Neural progenitor cell (in vitro differentiated cells): ENCODE data around the gene RNF26. TPM values are rescaled to one million over a fixed set of nuclear protein-coding genes. Genes with fewer than 3 reads are reported as not detected.

Experiments
- DNase-seq: peaks from one replicate; pipeline ENCODE4 v3.0.0-alpha.2; 2016; ENCODE audit warnings: low spot score
- H2AFZ ChIP-seq: fragments of 200-600 bp; sonication (generic); replicated peaks from 2 replicates; pipeline ENCODE4 v1.6.1; 2016; ENCODE audit warnings: antibody characterized with exemption
- H3F3A ChIP-seq: fragments of 200-600 bp; sonication (generic); 2 replicates; pipeline ENCODE4 v1.6.1; 2016; ENCODE audit warnings: antibody characterized with exemption, low read depth
- H3K27ac ChIP-seq: fragments of 200-600 bp; sonication (generic); 2 replicates; pipeline ENCODE4 v1.5.1; 2016; ENCODE audit warnings: mild to moderate bottlenecking
- H3K27me3 ChIP-seq: fragments of 200-600 bp; sonication (generic); 2 replicates; pipeline ENCODE4 v1.6.1; 2016; ENCODE audit warnings: mild to moderate bottlenecking, moderate library complexity
- H3K36me3 ChIP-seq: fragments of 200-600 bp; sonication (generic); 2 replicates; pipeline ENCODE4 v1.5.1; 2016
- H3K4me1 ChIP-seq: fragments of 200-600 bp; sonication (generic); 2 replicates; pipeline ENCODE4 v1.6.1; 2016; ENCODE audit warnings: mixed run types
- H3K4me2 ChIP-seq: fragments of 200-600 bp; sonication (generic); 2 replicates; pipeline ENCODE4 v1.6.1; 2016
- H3K4me3 ChIP-seq: fragments of 200-600 bp; sonication (generic); 2 replicates; pipeline ENCODE4 v1.5.1; 2016
- H3K79me2 ChIP-seq: fragments of 200-600 bp; sonication (generic); 2 replicates; pipeline ENCODE4 v1.6.1; 2016; ENCODE audit warnings: low read depth
- H3K9ac ChIP-seq: fragments of 200-600 bp; sonication (generic); 2 replicates; pipeline ENCODE4 v1.6.1; 2016
- H3K9me3 ChIP-seq: fragments of 200-600 bp; sonication (generic); 2 replicates; pipeline ENCODE4 v1.5.1; 2016; ENCODE audit warnings: low read depth
- H4K20me1 ChIP-seq: fragments of 200-600 bp; sonication (generic); 2 replicates; pipeline ENCODE4 v1.6.1; 2016; ENCODE audit warnings: low read depth
- H3K27ac Mint-ChIP-seq: 3 replicates; pipeline ENCODE4 v1.8.0; 2021; ENCODE audit warnings: mixed read lengths
- H3K27me3 Mint-ChIP-seq: 2 replicates; pipeline ENCODE4 v1.8.0; 2022; ENCODE audit warnings: low read depth, mild to moderate bottlenecking, inconsistent platforms, moderate library complexity, mixed read lengths; ENCODE audit not compliant: insufficient read depth
- H3K36me3 Mint-ChIP-seq: 3 replicates; pipeline ENCODE4 v1.8.0; 2021; ENCODE audit warnings: mixed read lengths
- H3K4me1 Mint-ChIP-seq: 3 replicates; pipeline ENCODE4 v1.8.0; 2021; ENCODE audit warnings: mixed read lengths
- H3K4me3 Mint-ChIP-seq: 3 replicates; pipeline ENCODE4 v1.8.0; 2021; ENCODE audit warnings: mild to moderate bottlenecking, moderate library complexity, mixed read lengths
- H3K9me3 Mint-ChIP-seq: 3 replicates; pipeline ENCODE4 v1.8.0; 2020; ENCODE audit warnings: mixed read lengths
- EZH2 ChIP-seq: fragments of 200-600 bp; sonication (generic); IDR thresholded peaks from 2 replicates; pipeline ENCODE4 v1.6.1; 2017; ENCODE audit warnings: antibody characterized with exemption, mild to moderate bottlenecking, moderate library complexity
- EZH2phosphoT487 ChIP-seq: fragments of 200-600 bp; sonication (generic); IDR thresholded peaks from 2 replicates; pipeline ENCODE4 v1.6.1; 2017; ENCODE audit warnings: antibody characterized with exemption
- total RNA-seq: library from RNA; depleted of rRNA; stranded (reverse); fragments of >200 nt; gene quantifications from 2 replicates; pipeline ENCODE4 v1.2.3, GENCODE V29; 2015; ENCODE audit warnings: low replicate concordance
- TF ChIP-seq, protein P1 (sequence below): fragments of 200-600 bp; sonication (generic); IDR thresholded peaks from 2 replicates; pipeline ENCODE4 v1.5.1; 2017; ENCODE audit warnings: antibody characterized with exemption, mild to moderate bottlenecking

RNF26 gene
- total RNA-seq, 1 donor from 2014 or later, result 17.1 TPM

GRCh38 chr11:119355091-119355843 is 20.9 kb downstream of the RNF26 start:
- Histone ChIP-seq H2AFZ (no peak overlapping the region), H4K20me1 (no peaks in the 10 kb centered on the region), H3K79me2 (no peaks in the 10 kb centered on the region), H3K4me3 (no peak overlapping the region), H3K4me2 (peak overlapping the region; percentile 86), H3K9me3 (no peaks in the 10 kb centered on the region), H3K36me3 (no peaks in the 10 kb centered on the region), H3K27me3 (peaks cover 13% of the 10 kb centered on the region), H3K9ac (no peak overlapping the region), H3F3A (peaks cover 9% of the 10 kb centered on the region), H3K27ac (no peak overlapping the region), H3K4me1 (peaks cover 10% of the 10 kb centered on the region)
- Mint-ChIP-seq H3K27ac (no peak overlapping the region), H3K36me3 (peaks cover 13% of the 10 kb centered on the region), H3K27me3 (peaks cover 18% of the 10 kb centered on the region), H3K9me3 (no peaks in the 10 kb centered on the region), H3K4me3 (peak overlapping the region; percentile 66), H3K4me1 (peaks cover 57% of the 10 kb centered on the region)
- TF ChIP-seq EZH2, result no peak
- TF ChIP-seq, protein P1, sequence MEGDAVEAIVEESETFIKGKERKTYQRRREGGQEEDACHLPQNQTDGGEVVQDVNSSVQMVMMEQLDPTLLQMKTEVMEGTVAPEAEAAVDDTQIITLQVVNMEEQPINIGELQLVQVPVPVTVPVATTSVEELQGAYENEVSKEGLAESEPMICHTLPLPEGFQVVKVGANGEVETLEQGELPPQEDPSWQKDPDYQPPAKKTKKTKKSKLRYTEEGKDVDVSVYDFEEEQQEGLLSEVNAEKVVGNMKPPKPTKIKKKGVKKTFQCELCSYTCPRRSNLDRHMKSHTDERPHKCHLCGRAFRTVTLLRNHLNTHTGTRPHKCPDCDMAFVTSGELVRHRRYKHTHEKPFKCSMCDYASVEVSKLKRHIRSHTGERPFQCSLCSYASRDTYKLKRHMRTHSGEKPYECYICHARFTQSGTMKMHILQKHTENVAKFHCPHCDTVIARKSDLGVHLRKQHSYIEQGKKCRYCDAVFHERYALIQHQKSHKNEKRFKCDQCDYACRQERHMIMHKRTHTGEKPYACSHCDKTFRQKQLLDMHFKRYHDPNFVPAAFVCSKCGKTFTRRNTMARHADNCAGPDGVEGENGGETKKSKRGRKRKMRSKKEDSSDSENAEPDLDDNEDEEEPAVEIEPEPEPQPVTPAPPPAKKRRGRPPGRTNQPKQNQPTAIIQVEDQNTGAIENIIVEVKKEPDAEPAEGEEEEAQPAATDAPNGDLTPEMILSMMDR, result no peak
- no peak for TF ChIP-seq EZH2phosphoT487
- no peak for DNase-seq

DNA sequence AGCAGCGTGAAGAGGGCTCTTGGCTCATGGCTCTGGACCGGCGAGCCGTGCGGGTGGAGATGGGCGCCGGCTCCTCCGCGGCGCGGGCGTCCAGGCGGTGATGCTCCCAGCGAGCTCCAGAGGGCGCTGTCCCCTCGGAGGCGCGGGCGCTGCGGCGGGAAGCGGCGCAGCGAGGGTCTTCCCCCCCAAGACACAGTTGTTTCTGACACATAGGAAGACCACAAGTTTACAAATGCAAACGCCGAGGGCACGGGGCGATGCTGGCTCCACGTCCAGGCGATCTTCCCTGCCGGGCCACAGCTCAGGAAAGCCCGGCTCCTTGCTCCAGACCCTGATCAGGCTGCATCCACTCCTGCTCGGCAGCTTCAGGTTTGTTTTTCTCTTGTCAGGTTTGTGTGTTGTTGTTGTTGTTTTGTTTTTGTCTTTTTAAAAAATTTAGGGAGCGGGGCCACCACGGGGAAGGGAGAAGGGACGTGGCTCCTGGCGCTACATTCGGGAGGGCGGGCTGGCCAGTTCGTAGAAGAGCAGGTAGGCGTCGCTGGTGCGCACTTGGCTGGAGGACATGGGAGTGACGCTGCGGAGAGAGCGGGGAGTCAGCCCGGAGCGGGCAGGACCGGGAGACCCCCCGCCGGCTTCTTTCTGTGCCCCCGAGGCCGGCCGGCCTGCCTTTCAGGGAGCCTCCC is 22.2 kb downstream of the RNF26 start:
- no peak overlapping the region for H3K27ac ChIP-seq
- H3K9me3 ChIP-seq, result no peaks in the 10 kb centered on the region
- Mint-ChIP-seq H3K4me1 (peaks cover 57% of the 10 kb centered on the region), H3K4me3 (peak overlapping the region; percentile 83), H3K36me3 (peaks cover 13% of the 10 kb centered on the region), H3K27me3 (peaks cover 13% of the 10 kb centered on the region), H3K27ac (no peak overlapping the region), H3K9me3 (no peaks in the 10 kb centered on the region)
- H3K4me2 ChIP-seq, result peak overlapping the region; percentile 86
- peak; percentile 94 for DNase-seq
- no peak overlapping the region for H3K9ac ChIP-seq
- peaks cover 13% of the 10 kb centered on the region for H3K27me3 ChIP-seq
- H3K4me1 ChIP-seq, result peaks cover 20% of the 10 kb centered on the region
- H3K79me2 ChIP-seq, result no peaks in the 10 kb centered on the region
- peaks cover 8% of the 10 kb centered on the region for H4K20me1 ChIP-seq
- H3F3A ChIP-seq, result peaks cover 10% of the 10 kb centered on the region
- no peaks in the 10 kb centered on the region for H3K36me3 ChIP-seq
- TF ChIP-seq, protein P1, result peak; percentile 76
- TF ChIP-seq EZH2phosphoT487 (no peak), EZH2 (peak; percentile 47)
- peak overlapping the region; percentile 51 for H3K4me3 ChIP-seq
- peak overlapping the region; percentile 85 for H2AFZ ChIP-seq

DNA sequence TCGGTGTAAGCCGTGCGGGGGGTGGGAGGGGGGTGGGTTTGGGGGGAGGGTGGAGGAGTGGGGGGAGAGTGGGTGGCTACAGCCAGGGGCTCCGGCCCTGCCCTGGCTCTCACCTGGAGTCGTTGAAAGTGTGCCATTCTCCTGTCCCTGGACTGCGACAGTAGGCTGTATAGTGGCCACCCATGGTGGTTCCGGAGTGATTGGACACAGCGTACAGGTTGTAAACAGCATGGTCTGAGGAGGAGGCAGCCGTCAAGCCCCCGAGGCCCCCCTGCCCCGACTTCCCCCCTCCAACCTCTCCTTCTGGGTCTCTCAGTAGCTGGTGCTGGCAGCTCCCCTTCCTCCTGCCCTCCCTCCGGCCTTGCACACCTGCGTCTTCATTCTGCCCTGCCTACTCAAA is 22.7 kb downstream of the RNF26 start:
- DNase-seq, result no peak
- Histone ChIP-seq H3K27ac (no peak overlapping the region), H3K79me2 (no peaks in the 10 kb centered on the region), H3K9me3 (no peaks in the 10 kb centered on the region), H3K9ac (no peak overlapping the region), H3K4me3 (peak overlapping the region; percentile 51), H3F3A (peaks cover 16% of the 10 kb centered on the region), H3K36me3 (no peaks in the 10 kb centered on the region), H3K4me1 (peaks cover 26% of the 10 kb centered on the region), H3K4me2 (peak overlapping the region; percentile 86), H3K27me3 (peaks cover 16% of the 10 kb centered on the region), H2AFZ (no peak overlapping the region), H4K20me1 (peaks cover 14% of the 10 kb centered on the region)
- peaks cover 57% of the 10 kb centered on the region for H3K4me1 Mint-ChIP-seq
- peaks cover 12% of the 10 kb centered on the region for H3K27me3 Mint-ChIP-seq
- peak overlapping the region; percentile 71 for H3K4me3 Mint-ChIP-seq
- H3K27ac Mint-ChIP-seq, result no peak overlapping the region
- TF ChIP-seq, protein P1, result no peak
- TF ChIP-seq EZH2phosphoT487, result no peak
- no peak for TF ChIP-seq EZH2
- H3K9me3 Mint-ChIP-seq, result no peaks in the 10 kb centered on the region
- H3K36me3 Mint-ChIP-seq, result peaks cover 13% of the 10 kb centered on the region
